NCI-H1048 (cell line): ENCODE data around the gene TIRAP.
"Not testable (repeated sequence)": the region's sequence is repeated elsewhere in the genome, so short reads cannot be mapped to it uniquely, and the experiment has no call there.

Experiments used
- DNase-seq: peaks from one replicate; lab custom pipeline; 2025; lab: John Stamatoyannopoulos, UW

The TIRAP gene

GRCh38 chr11:126282736-126283591 lies at the start of gene TIRAP:
Gene TIRAP (plus strand): TSS chr11:126283093. CDS start chr11:126290895, 7,802 bp downstream.
- DNase-seq, result no peak

- DNase-seq, result no peak
Observed at GRCh38 chr11:126233391-126233790, 49.5 kb upstream of the TIRAP start.

- no peak for DNase-seq
Observed at GRCh38 chr11:126246636-126247035, 36.3 kb upstream of the TIRAP start.

GRCh38 chr11:126253265-126253664 lies 29.6 kb upstream of the TIRAP start:
- DNase-seq, result no peak

GRCh38 chr11:126254819-126255218 lies 28.1 kb upstream of the TIRAP start:
- no peak for DNase-seq

GRCh38 chr11:126255507-126255906 lies 27.4 kb upstream of the TIRAP start:
- not testable (repeated sequence) for DNase-seq

- DNase-seq, result no peak
Observed at GRCh38 chr11:126256216-126256615, 26.7 kb upstream of the TIRAP start.

GRCh38 chr11:126257144-126257543 lies 25.7 kb upstream of the TIRAP start:
- no peak for DNase-seq

- DNase-seq, result no peak
Observed at GRCh38 chr11:126257764-126258163, 25.1 kb upstream of the TIRAP start.

GRCh38 chr11:126262216-126262615 lies 20.7 kb upstream of the TIRAP start:
- no peak for DNase-seq

GRCh38 chr11:126263489-126263888 lies 19.4 kb upstream of the TIRAP start:
- DNase-seq, result no peak

- DNase-seq, result no peak
Observed at GRCh38 chr11:126265811-126266210, 17.1 kb upstream of the TIRAP start.

- no peak for DNase-seq
Observed at GRCh38 chr11:126267650-126268049, 15.2 kb upstream of the TIRAP start.

- DNase-seq, result no peak
Observed at GRCh38 chr11:126268361-126268707, 14.6 kb upstream of the TIRAP start.

GRCh38 chr11:126268708-126269579 lies 13.9 kb upstream of the TIRAP start, which contains the start of the genes FOXRED1 and SRPRA:
Gene FOXRED1 (plus strand): TSS chr11:126269154. CDS start chr11:126269207, 53 bp downstream.
Gene SRPRA (minus strand): TSS chr11:126268895. CDS start chr11:126268804, 91 bp downstream.
- peak; percentile 95 for DNase-seq

- no peak for DNase-seq
Observed at GRCh38 chr11:126277322-126277721, 5.6 kb upstream of the TIRAP start.

- no peak for DNase-seq
Observed at GRCh38 chr11:126277780-126278179, 5.1 kb upstream of the TIRAP start.

GRCh38 chr11:126279191-126279590 lies 3.7 kb upstream of the TIRAP start:
- no peak for DNase-seq

GRCh38 chr11:126280595-126280994 lies 2.3 kb upstream of the TIRAP start:
- DNase-seq, result no peak

- DNase-seq, result no peak
Observed at GRCh38 chr11:126281245-126281644, 1.6 kb upstream of the TIRAP start.

- DNase-seq, result no peak
Observed at GRCh38 chr11:126281666-126282175, 1.2 kb upstream of the TIRAP start.

GRCh38 chr11:126282361-126282735 lies 545 bp upstream of the TIRAP start:
- no peak for DNase-seq

- DNase-seq, result peak; percentile 75
Observed at GRCh38 chr11:126284829-126285228, 1.9 kb downstream of the TIRAP start.
